Mucosa of descending colon (tissue), 3 donors: Measurements from ENCODE around the gene HDAC7. TPM values are rescaled to one million over a fixed set of nuclear protein-coding genes. Genes with fewer than 3 reads are reported as not detected.

Source experiments
- ATAC-seq: fragments of 200-7000 bp; cut with Tn5 transposase; one replicate; pipeline ENCODE4 v1.9.1; 2020; ENCODE audit warnings: mild to moderate bottlenecking, moderate library complexity
- DNase-seq, 3 donors: peaks; one replicate each; pipeline ENCODE4 v3.0.0-alpha.2; 2020
- H3K36me3 ChIP-seq: fragments of 200-600 bp; one replicate; pipeline ENCODE4 v1.8.0; 2021; ENCODE audit warnings: low read depth, mild to moderate bottlenecking
- H3K4me1 ChIP-seq: fragments of 200-600 bp; one replicate; pipeline ENCODE4 v1.8.0; 2021; ENCODE audit warnings: low read depth, mild to moderate bottlenecking
- H3K4me3 ChIP-seq: fragments of 200-600 bp; one replicate; pipeline ENCODE4 v1.8.0; 2021; ENCODE audit warnings: mild to moderate bottlenecking
- H3K9me3 ChIP-seq: fragments of 200-600 bp; one replicate; pipeline ENCODE4 v1.8.0; 2021; ENCODE audit warnings: mild to moderate bottlenecking
- CTCF ChIP-seq: fragments of 200-600 bp; IDR thresholded peaks from one replicate; pipeline ENCODE4 v1.8.0; 2022; ENCODE audit warnings: antibody characterized with exemption, mild to moderate bottlenecking
- intact Hi-C, 2 donors: fragments of 100-400 bp; cut with DNase I in 1 of 2; cut with micrococcal nuclease in 1 of 2; formaldehyde crosslinking; loops; one replicate each; pipeline versions ENCODE4 v1.11.0 to v1.11.1; 2022; cut with DNase I, micrococcal nuclease
- total RNA-seq, 3 donors: library from RNA; stranded (reverse); fragmentation: NEBNext Ultra II Directional in 2 of 3; extraction: Animal tissue kit (Norgen Biotek cat#: 25700) in 2 of 3; gene quantifications; one replicate each; pipeline versions ENCODE4 v1.2.1 to v1.2.4, GENCODE V29; 2021 to 2023
- donor health status: DM: no; HTN: no; CAD: no; lungs with moderate emphysema.
- donor health status: DM: no; HTN: no; CAD: no.
- donor health status: DM: no; HTN: yes; CAD: no.

Gene HDAC7
- total RNA-seq, 3 donors from 2014 or later, result 19.5 to 67.4 (median 33.2) TPM

GRCh38 chr12:47863985-47864384 lies 44.3 kb upstream of the HDAC7 start:
- H3K4me1 ChIP-seq, result no peaks in the 10 kb centered on the region
- no peak for TF ChIP-seq CTCF
- H3K9me3 ChIP-seq, result no peaks in the 10 kb centered on the region
- H3K4me3 ChIP-seq, result no peak overlapping the region
- peaks cover 4% of the 10 kb centered on the region for H3K36me3 ChIP-seq
- DNase-seq (no peak), ATAC-seq (no peak)
- intact Hi-C loops, result no loop called here

- intact Hi-C loops, result no loop called here
- no peak for TF ChIP-seq CTCF
- no peaks in the 10 kb centered on the region for H3K4me1 ChIP-seq
- no peak for ATAC-seq
- H3K36me3 ChIP-seq, result peaks cover 4% of the 10 kb centered on the region
- H3K4me3 ChIP-seq, result no peak overlapping the region
- no peak for DNase-seq
- H3K9me3 ChIP-seq, result no peaks in the 10 kb centered on the region
Measured at GRCh38 chr12:47863467-47863866, 43.8 kb upstream of the HDAC7 start.

DNA sequence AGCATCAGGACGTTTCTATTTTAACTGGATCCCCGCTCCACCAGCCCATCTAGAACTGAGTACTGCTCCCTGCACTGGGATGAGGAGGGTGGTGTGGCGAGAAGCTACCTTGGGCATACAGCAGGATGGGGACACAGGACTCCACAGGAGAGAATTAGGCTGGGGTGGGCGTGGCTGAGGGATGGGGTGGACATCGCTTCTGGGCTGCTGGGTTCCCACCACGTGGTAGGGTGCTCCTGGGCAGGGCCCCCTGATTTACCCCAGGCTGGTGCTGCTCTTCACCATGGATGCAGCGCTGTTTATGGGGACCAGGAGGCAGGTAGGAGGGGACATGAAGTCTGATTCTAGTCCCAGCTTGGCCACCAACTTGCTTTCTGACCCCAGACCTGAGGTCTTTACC lies 43.2 kb upstream of the HDAC7 start:
- no peak for TF ChIP-seq CTCF
- intact Hi-C loops, result no loop called here
- ATAC-seq, result no peak
- Histone ChIP-seq H3K4me3 (no peak overlapping the region), H3K4me1 (no peaks in the 10 kb centered on the region), H3K36me3 (peaks cover 4% of the 10 kb centered on the region), H3K9me3 (no peaks in the 10 kb centered on the region)
- no peak for DNase-seq

GRCh38 chr12:47862167-47862750 lies 42.6 kb upstream of the HDAC7 start:
- no peak for TF ChIP-seq CTCF
- no peak for DNase-seq

DNA sequence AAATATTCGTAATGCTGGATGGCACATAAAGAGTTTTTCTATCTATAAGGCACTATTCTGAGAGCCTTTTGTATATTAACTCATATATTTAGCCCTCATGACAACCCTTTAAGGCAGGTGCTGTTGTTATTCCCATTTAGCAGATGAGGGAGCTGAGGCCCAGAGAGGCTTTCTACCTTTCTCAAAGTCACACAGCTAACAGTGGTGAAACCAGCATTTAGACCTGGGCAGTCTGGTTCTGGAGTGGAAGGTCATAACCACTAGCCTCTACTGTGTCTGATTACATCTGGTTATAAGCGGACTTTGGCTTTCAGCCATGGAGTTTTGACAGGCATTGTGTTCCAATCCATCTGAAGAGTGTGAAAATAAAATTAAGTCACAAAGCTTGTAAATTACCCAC lies 41.2 kb upstream of the HDAC7 start:
- no peak for TF ChIP-seq CTCF
- ATAC-seq (no peak), DNase-seq (no peak)
- Histone ChIP-seq H3K9me3 (no peaks in the 10 kb centered on the region), H3K36me3 (peaks cover 9% of the 10 kb centered on the region), H3K4me1 (no peaks in the 10 kb centered on the region), H3K4me3 (no peak overlapping the region)
- intact Hi-C loops, result no loop called here

More at GRCh38 chr12:47862167-47862750, 42.6 kb upstream of the HDAC7 start:
- no peaks in the 10 kb centered on the region for H3K9me3 ChIP-seq
- H3K36me3 ChIP-seq, result peaks cover 6% of the 10 kb centered on the region
- H3K4me1 ChIP-seq, result no peaks in the 10 kb centered on the region
- no peak overlapping the region for H3K4me3 ChIP-seq
- ATAC-seq, result no peak
- intact Hi-C loops, result no loop called here
